HG02763 (cell line): ENCODE measurements around the gene CXCL14.
"Not testable (repeated sequence)": the region's sequence is repeated elsewhere in the genome, so short reads cannot be mapped to it uniquely, and the experiment has no call there.

Source experiments
- ATAC-seq: cut with Tn5 transposase; IDR thresholded peaks from one replicate; pipeline ENCODE4 v1.9.1; 2021; ENCODE audit warnings: mild to moderate bottlenecking, moderate library complexity; ENCODE audit not compliant: unreplicated experiment

CXCL14 gene

GRCh38 chr5:135546101-135546500 lies 32.7 kb downstream of the CXCL14 start:
- ATAC-seq = no peak

DNA sequence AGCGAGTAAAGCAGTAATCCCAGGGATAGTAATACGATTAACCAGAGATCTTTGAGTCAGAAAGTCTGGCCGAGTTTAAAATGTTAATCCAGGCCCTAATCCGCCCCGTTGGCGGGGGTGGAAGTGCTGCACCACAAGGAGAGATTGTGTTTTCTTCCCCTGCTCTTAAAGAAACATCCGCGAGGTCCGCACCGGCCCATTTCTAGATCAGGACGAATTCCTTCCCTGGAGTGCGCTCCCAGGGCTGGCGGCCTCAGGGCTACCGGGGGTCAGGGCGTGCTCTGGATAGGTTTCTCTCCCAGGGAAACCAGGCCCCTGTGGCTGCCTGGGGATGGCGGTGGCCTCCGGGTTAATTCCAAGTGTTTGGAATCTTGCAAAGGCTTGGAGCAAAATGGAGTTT lies 33.7 kb downstream of the CXCL14 start:
- ATAC-seq = no peak

DNA sequence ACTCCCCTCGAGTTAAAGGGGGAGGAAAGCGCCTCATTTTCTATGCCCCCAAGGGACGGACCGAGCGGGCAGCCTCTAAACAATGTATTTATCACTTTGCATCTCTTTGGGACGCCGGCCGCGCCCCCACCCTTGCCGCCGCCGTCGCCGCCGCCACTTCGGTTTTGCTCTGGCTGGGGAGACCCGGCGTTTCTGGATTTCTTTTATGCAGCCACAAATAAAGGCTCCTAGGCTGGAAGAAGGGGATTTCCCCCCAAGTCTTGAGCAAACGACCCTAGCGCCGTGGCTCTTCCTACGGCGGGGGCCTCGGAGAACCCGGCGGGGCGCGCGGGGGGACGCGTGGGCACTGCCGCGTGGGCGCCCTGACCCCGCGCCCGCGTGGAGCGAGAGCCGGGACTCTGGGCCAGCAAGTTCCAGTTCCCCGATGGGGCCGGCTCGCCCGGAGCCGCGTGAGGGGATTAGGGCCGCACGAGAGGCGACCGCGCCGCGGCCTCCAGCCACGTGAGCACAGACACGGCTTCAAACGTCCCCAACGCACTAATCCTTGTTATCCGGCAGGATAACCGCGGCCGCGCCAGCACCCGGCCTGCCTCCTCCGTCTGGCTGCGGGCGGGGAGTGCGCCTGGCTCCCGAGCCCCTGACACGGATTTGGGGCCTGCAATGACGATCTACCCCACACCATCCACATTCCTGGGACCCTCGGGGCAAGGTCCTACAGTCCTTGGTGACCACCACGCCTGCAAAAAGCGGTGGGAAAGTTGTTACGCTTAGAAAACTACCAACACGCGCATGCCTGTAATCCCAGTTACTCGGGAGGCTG lies 35.1 kb downstream of the CXCL14 start:
- no peak for ATAC-seq

GRCh38 chr5:135543001-135543484 lies 35.7 kb downstream of the CXCL14 start:
- no peak for ATAC-seq

GRCh38 chr5:135541807-135542502 lies 36.8 kb downstream of the CXCL14 start:
- no peak for ATAC-seq

- ATAC-seq = no peak
These were observed 39.3 kb downstream of the CXCL14 start for GRCh38 chr5:135539430-135540005.

- no peak for ATAC-seq
These were observed 40.5 kb downstream of the CXCL14 start for GRCh38 chr5:135538261-135538660.

DNA sequence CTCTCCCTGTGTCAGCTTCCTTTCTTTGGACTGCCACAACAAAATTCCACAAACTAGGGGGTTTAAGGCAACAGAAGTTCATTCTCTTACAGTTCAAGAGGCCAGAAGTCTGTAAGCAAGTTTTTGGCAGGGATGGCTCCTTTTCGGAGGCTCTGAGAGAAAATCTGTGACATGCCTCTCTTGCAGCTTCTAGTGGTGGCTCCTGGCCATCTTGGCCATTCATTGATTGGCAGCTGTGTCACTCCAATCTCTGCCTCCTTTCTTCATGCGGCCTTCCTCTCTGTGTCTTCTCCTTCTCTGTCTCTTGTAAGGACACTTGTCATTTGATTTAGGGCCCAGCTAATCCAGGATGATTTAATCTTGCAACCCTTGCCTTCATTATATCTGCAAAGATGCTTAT lies 41.0 kb downstream of the CXCL14 start:
- ATAC-seq = no peak

GRCh38 chr5:135537271-135537670 lies 41.5 kb downstream of the CXCL14 start:
- ATAC-seq = no peak

GRCh38 chr5:135535820-135536801 lies 42.7 kb downstream of the CXCL14 start, which contains the start of gene NEUROG1:
TSS of gene NEUROG1 (minus strand) at chr5:135535964. CDS start at chr5:135535690, 274 bp downstream.
- no peak for ATAC-seq

- ATAC-seq = no peak
These were observed 43.4 kb downstream of the CXCL14 start for GRCh38 chr5:135535420-135535819.

- ATAC-seq = no peak
These were observed 44.0 kb downstream of the CXCL14 start for GRCh38 chr5:135534609-135535419.

DNA sequence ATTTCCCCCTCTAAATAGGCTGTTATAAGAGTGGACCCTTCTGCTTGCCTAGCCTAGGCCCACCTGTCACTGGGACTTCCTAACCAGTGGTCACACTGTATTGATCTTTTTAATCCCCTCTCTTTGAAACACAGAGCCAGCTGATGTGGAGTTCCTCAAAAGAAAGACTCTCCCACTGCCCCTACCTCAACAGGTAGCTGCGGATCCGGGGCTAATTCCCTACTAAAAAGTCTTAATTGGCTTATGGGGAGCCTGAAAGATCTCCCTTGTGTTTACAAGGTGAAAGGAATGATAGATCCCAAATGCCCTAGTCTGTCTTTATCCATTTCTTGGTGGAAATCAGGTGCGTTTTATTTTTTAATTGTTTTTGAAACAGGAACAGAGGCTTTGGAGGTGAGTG lies 45.0 kb downstream of the CXCL14 start:
- no peak for ATAC-seq

DNA sequence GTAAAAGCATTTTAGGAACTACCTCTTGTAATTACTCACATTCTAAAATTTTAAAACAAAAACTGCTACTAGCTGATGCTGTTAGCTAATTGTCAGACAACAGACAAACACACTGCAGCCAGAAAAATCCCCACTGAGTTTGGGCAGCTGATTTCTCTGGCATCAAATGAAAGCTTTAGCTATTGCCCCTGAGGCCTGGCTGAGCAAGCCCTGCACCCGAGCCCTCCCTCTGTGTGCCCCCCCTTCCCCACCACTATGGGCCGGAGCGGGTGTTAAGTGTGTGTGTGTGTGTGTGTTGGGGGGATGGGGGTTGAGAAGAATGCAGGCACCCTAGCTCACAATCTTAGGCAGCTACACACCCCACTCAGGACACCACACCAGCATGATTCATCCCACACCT lies 45.5 kb downstream of the CXCL14 start:
- no peak for ATAC-seq

GRCh38 chr5:135529576-135529975 lies 49.2 kb downstream of the CXCL14 start:
- ATAC-seq = not testable (repeated sequence)

GRCh38 chr5:135526924-135527323 lies 51.9 kb downstream of the CXCL14 start:
- no peak for ATAC-seq

DNA sequence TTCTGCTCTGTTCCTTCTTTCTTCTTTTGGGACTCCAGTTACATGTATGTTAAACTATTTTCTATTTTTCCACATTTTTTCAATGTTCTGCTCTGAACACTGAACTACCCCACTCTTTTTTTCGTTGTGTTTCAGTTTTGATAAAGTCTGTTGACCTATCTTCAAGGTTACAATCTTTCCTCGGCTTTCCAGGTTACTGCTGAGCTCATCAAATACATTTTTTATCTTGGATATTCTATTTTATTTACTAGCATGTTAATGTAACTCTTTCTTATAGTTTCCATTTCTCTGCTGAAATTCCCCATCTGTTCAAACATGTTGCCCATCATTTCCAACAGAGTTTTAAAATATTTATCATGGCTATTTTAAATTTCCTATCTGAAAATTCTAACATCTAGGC lies 56.8 kb downstream of the CXCL14 start:
- ATAC-seq = no peak
